Measurements from ENCODE around the gene SLC7A6.

The SLC7A6 gene

DNA sequence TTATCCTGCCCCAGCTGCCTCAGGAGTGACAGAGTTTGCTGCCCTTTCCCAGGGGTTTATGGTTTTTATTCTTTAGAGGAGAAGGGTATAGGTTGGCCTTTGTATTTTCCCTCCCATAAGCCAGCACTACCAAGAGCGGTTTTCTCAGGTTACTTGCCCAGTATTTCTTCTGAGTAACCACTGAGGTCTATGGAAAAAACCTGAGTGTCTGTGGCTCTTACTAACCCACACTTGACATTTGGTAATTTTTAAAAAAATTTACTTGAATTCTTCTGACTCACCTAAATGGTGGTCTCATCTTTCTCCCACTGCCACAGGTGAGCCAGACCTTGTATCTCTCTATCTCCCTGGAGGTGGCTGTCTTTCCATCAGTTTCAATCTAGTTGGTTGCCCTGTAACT, 6.0 kb downstream of the SLC7A6 start:
- Histone ChIP-seq H3K9ac (ENCODE audit: low read length) (no peak overlapping the region), H3K4me2 (ENCODE audit: low read length) (no peak overlapping the region), H3K36me3 (ENCODE audit: insufficient read depth, low read length) (peaks cover 33% of the 10 kb centered on the region), H2AFZ (ENCODE audit: low read length) (no peak overlapping the region), H3K27me3 (ENCODE audit: insufficient read depth, low read length) (no peaks in the 10 kb centered on the region), H4K20me1 (ENCODE audit: insufficient read depth, low read length) (no peaks in the 10 kb centered on the region), H3F3A (ENCODE audit: insufficient read depth, low read length) (no peaks in the 10 kb centered on the region), H3K4me3 (ENCODE audit: low read depth, low read length, poor library complexity, severe bottlenecking) (no peak overlapping the region), H3K79me2 (ENCODE audit: insufficient read depth, low read length) (peaks cover 46% of the 10 kb centered on the region), H3K9me3 (ENCODE audit: low read length) (no peaks in the 10 kb centered on the region), H3K4me1 (ENCODE audit: insufficient read depth, low read length, severe bottlenecking) (peaks cover 85% of the 10 kb centered on the region), H3K27ac (ENCODE audit: low read depth, low read length, poor library complexity, severe bottlenecking) (peak overlapping the region; percentile 98), H3K9me2 (ENCODE audit: low read depth, low read length) (no peaks in the 10 kb centered on the region)
- TF ChIP-seq, protein P1, sequence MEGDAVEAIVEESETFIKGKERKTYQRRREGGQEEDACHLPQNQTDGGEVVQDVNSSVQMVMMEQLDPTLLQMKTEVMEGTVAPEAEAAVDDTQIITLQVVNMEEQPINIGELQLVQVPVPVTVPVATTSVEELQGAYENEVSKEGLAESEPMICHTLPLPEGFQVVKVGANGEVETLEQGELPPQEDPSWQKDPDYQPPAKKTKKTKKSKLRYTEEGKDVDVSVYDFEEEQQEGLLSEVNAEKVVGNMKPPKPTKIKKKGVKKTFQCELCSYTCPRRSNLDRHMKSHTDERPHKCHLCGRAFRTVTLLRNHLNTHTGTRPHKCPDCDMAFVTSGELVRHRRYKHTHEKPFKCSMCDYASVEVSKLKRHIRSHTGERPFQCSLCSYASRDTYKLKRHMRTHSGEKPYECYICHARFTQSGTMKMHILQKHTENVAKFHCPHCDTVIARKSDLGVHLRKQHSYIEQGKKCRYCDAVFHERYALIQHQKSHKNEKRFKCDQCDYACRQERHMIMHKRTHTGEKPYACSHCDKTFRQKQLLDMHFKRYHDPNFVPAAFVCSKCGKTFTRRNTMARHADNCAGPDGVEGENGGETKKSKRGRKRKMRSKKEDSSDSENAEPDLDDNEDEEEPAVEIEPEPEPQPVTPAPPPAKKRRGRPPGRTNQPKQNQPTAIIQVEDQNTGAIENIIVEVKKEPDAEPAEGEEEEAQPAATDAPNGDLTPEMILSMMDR (IDR thresholded peaks at IDR 0.05; ENCODE audit: low read length), result no peak
- no peak for TF ChIP-seq EZH2 (IDR thresholded peaks at IDR 0.05; ENCODE audit: borderline replicate concordance, low read length)

DNA sequence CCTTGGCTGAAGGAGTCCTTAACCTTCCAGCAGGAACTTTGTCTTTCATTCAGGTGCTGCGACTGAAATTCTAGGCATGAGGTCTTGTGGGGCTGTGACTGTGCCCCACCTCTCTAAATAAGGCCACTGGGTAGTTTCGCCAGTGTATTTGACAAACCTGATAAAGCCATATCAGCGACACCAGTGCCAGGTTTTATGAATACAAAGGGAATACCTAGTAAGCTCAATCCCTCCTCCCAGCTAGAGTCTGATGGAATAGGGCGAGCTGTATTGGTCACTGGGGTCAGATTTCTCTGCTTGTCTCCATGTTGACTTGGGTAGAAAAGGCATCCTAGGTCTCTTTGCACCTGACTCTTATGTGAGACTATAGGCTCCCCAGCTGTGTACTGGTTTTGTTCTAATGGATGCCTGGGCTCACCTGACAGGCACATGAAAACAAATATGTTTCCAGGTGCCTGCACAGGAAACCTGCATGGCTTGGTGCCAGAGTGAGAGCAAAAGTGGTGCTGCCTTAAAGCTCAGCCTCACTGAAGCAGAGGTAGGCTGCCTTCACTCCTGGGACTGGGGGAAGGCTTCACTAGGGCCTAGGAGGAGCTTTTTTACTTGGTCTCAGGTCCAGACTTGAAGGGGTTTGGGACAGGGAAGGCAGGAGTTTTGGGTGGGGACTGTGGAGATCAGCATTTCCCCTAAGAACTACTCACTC, 8.3 kb downstream of the SLC7A6 start:
- no peak for TF ChIP-seq EZH2 (IDR thresholded peaks at IDR 0.05; ENCODE audit: borderline replicate concordance, low read length)
- TF ChIP-seq, protein P1 (IDR thresholded peaks at IDR 0.05; ENCODE audit: low read length), result no peak
- H3K9ac ChIP-seq (ENCODE audit: low read length), result peak overlapping the region; percentile 43; the same call in 1 of the 2 replicates
- H4K20me1 ChIP-seq (ENCODE audit: insufficient read depth, low read length), result no peaks in the 10 kb centered on the region
- no peaks in the 10 kb centered on the region for H3K9me3 ChIP-seq (ENCODE audit: low read length)
- peak overlapping the region; percentile 10 for H3K4me3 ChIP-seq (ENCODE audit: low read depth, low read length, poor library complexity, severe bottlenecking)
- peak overlapping the region; percentile 98 for H3K27ac ChIP-seq (ENCODE audit: low read depth, low read length, poor library complexity, severe bottlenecking)
- peak overlapping the region; percentile 28; the same call in 1 of the 2 replicates for H3K4me2 ChIP-seq (ENCODE audit: low read length)
- H3F3A ChIP-seq (ENCODE audit: insufficient read depth, low read length), result peaks cover 6% of the 10 kb centered on the region; the same call in 1 of the 2 replicates
- H3K27me3 ChIP-seq (ENCODE audit: insufficient read depth, low read length), result no peaks in the 10 kb centered on the region
- peaks cover 79% of the 10 kb centered on the region for H3K4me1 ChIP-seq (ENCODE audit: insufficient read depth, low read length, severe bottlenecking)
- H3K9me2 ChIP-seq (ENCODE audit: low read depth, low read length), result no peaks in the 10 kb centered on the region
- peaks cover 29% of the 10 kb centered on the region for H3K79me2 ChIP-seq (ENCODE audit: insufficient read depth, low read length)
- peaks cover 36% of the 10 kb centered on the region for H3K36me3 ChIP-seq (ENCODE audit: insufficient read depth, low read length)
- H2AFZ ChIP-seq (ENCODE audit: low read length), result no peak overlapping the region

DNA sequence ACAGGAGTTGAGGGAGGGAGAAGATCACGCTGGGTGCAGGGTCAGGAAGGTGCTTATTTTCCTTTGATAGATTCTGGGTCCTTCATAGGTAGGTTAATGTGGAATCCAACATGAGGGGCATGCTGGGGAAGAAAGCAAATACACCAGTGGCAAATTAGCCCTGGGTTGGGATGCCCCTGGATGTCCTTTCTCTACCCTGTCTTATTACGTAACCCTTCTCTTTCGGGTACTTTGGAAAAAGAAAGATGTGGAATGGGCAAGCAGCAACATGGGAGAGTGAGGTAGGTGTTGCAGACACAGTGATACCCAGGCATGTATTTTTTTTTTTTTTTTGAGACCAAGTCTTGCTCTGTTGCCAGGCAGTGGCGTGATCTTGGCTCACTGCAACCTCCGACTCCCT, 9.1 kb downstream of the SLC7A6 start:
- H3K4me2 ChIP-seq (ENCODE audit: low read length), result peak overlapping the region; percentile 28; the same call in 1 of the 2 replicates
- peaks cover 71% of the 10 kb centered on the region for H3K4me1 ChIP-seq (ENCODE audit: insufficient read depth, low read length, severe bottlenecking)
- no peaks in the 10 kb centered on the region for H3K27me3 ChIP-seq (ENCODE audit: insufficient read depth, low read length)
- H3K9ac ChIP-seq (ENCODE audit: low read length), result peak overlapping the region; percentile 43; the same call in 1 of the 2 replicates
- H3K36me3 ChIP-seq (ENCODE audit: insufficient read depth, low read length), result peaks cover 29% of the 10 kb centered on the region
- H3K27ac ChIP-seq (ENCODE audit: low read depth, low read length, poor library complexity, severe bottlenecking), result peak overlapping the region; percentile 98
- H3K9me3 ChIP-seq (ENCODE audit: low read length), result no peaks in the 10 kb centered on the region
- H3K4me3 ChIP-seq (ENCODE audit: low read depth, low read length, poor library complexity, severe bottlenecking), result peak overlapping the region; percentile 9
- H3K9me2 ChIP-seq (ENCODE audit: low read depth, low read length), result no peaks in the 10 kb centered on the region
- H3F3A ChIP-seq (ENCODE audit: insufficient read depth, low read length), result peaks cover 6% of the 10 kb centered on the region; the same call in 1 of the 2 replicates
- H4K20me1 ChIP-seq (ENCODE audit: insufficient read depth, low read length), result no peaks in the 10 kb centered on the region
- no peak for TF ChIP-seq EZH2 (IDR thresholded peaks at IDR 0.05; ENCODE audit: borderline replicate concordance, low read length)
- TF ChIP-seq, protein P1 (IDR thresholded peaks at IDR 0.05; ENCODE audit: low read length), result no peak
- no peak overlapping the region for H2AFZ ChIP-seq (ENCODE audit: low read length)
- H3K79me2 ChIP-seq (ENCODE audit: insufficient read depth, low read length), result peaks cover 21% of the 10 kb centered on the region

Measured in OCI-LY1 (cell line).